T-cell (primary cell): ENCODE results near the gene FRMD7. TPM values are rescaled to one million over a fixed set of nuclear protein-coding genes. Genes with fewer than 3 reads are reported as not detected.

Experiments used
- ATAC-seq, 4 experiments: fragments of 200-7000 bp in 3 of 4; fragments of 150-1000 bp in 1 of 4; cut with Tn5 transposase; replicated peaks in 1 of 4; 1 replicate in 3 of 4; 2 replicates in 1 of 4; pipeline ENCODE4 v1.10.0; 2021; ENCODE audit warnings: moderate library complexity in 3 of 4, mild to moderate bottlenecking in 2 of 4, moderate number of reproducible peaks in 1 of 4
- CTCF ChIA-PET, 2 donors: fragments of 300-600 bp; sonication (Branson Sonifier 250); formaldehyde crosslinking; loops; one replicate each; lab custom pipeline; 2022; ENCODE audit warnings: antibody characterized with exemption in 2 of 2; lab: Charles Lee
- POLR2A ChIA-PET, 2 donors: fragments of 300-600 bp; sonication (Branson Sonifier 250); formaldehyde crosslinking; loops; one replicate each; lab custom pipeline; 2022; ENCODE audit warnings: antibody characterized with exemption in 2 of 2; lab: Charles Lee
- DNase-seq, 35 experiments: peaks; one replicate each; pipeline versions ENCODE4 v3.0.0 to v3.0.0-alpha.2; 2013 to 2023
- H3K27ac ChIP-seq: one replicate; pipeline ENCODE4 v1.5.1; 2013; ENCODE audit warnings: low read length
- H3K27me3 ChIP-seq, 2 experiments: replicated peaks in 1 of 2; 1 replicate in 1 of 2; 2 replicates in 1 of 2; pipeline versions ENCODE4 v1.6.1 to v1.7.0; 2013; ENCODE audit warnings: low read length in 1 of 2, mixed read lengths in 1 of 2; ENCODE audit not compliant: control insufficient read depth in 2 of 2, insufficient read depth in 2 of 2; ENCODE audit errors: extremely low read depth in 1 of 2
- H3K36me3 ChIP-seq, 2 donors: 1 replicate in 1 of 2; 2 replicates in 1 of 2; pipeline versions ENCODE4 v1.6.1 to v1.7.0; 2013; ENCODE audit warnings: low read length in 1 of 2; ENCODE audit not compliant: control insufficient read depth in 2 of 2, insufficient read depth in 1 of 2; ENCODE audit errors: extremely low read depth in 1 of 2
- H3K4me1 ChIP-seq, 2 experiments: 1 replicate in 1 of 2; 2 replicates in 1 of 2; pipeline versions ENCODE4 v1.6.1 to v1.7.0; 2013; ENCODE audit warnings: low read length in 2 of 2, mixed read lengths in 1 of 2; ENCODE audit not compliant: insufficient read depth in 2 of 2, control insufficient read depth in 1 of 2; ENCODE audit errors: extremely low read depth in 1 of 2
- H3K4me3 ChIP-seq, 2 donors: 1 replicate in 1 of 2; 2 replicates in 1 of 2; pipeline versions ENCODE4 v1.5.1 to v1.7.0; 2013; ENCODE audit warnings: mild to moderate bottlenecking in 2 of 2, low read length in 1 of 2, moderate library complexity in 1 of 2; ENCODE audit not compliant: control insufficient read depth in 1 of 2; ENCODE audit errors: extremely low read depth in 1 of 2
- H3K9me3 ChIP-seq: 2 replicates; pipeline ENCODE4 v1.7.0; 2013
- H3K27ac Mint-ChIP-seq, 2 donors: one replicate each; pipeline ENCODE4 v1.8.0; 2020 to 2021; ENCODE audit warnings: mild to moderate bottlenecking in 2 of 2, mixed read lengths in 2 of 2
- H3K27me3 Mint-ChIP-seq, 2 donors: one replicate each; pipeline ENCODE4 v1.8.0; 2021 to 2022; ENCODE audit warnings: mixed read lengths in 2 of 2
- H3K36me3 Mint-ChIP-seq: one replicate; pipeline ENCODE4 v1.8.0; 2021; ENCODE audit warnings: mixed read lengths
- H3K4me1 Mint-ChIP-seq, 3 donors: one replicate each; pipeline ENCODE4 v1.8.0; 2020 to 2022; ENCODE audit warnings: mixed read lengths in 3 of 3, mild to moderate bottlenecking in 1 of 3
- H3K4me3 Mint-ChIP-seq, 3 donors: one replicate each; pipeline ENCODE4 v1.8.0; 2020 to 2022; ENCODE audit warnings: mild to moderate bottlenecking in 3 of 3, mixed read lengths in 3 of 3, moderate library complexity in 3 of 3
- H3K9me3 Mint-ChIP-seq, 3 donors: one replicate each; pipeline ENCODE4 v1.8.0; 2020 to 2022; ENCODE audit warnings: mixed read lengths in 3 of 3
- WGBS: methylation state at CpG from one replicate; pipeline ENCODE4 v1.1.5; 2013; ENCODE audit warnings: missing lambda C conversion rate; ENCODE audit not compliant: insufficient coverage; 5-methylcytosine and 5-hydroxymethylcytosine counted together
- total RNA-seq, 35 experiments: library from RNA in 6 of 35; stranded (reverse) in 6 of 35; fragments of 120-200 nt in 1 of 35; gene quantifications; one replicate each; pipeline versions ENCODE4 v1.2.1 to v1.2.4 and lab custom pipeline; 2013 to 2026

FRMD7 gene, protein sequence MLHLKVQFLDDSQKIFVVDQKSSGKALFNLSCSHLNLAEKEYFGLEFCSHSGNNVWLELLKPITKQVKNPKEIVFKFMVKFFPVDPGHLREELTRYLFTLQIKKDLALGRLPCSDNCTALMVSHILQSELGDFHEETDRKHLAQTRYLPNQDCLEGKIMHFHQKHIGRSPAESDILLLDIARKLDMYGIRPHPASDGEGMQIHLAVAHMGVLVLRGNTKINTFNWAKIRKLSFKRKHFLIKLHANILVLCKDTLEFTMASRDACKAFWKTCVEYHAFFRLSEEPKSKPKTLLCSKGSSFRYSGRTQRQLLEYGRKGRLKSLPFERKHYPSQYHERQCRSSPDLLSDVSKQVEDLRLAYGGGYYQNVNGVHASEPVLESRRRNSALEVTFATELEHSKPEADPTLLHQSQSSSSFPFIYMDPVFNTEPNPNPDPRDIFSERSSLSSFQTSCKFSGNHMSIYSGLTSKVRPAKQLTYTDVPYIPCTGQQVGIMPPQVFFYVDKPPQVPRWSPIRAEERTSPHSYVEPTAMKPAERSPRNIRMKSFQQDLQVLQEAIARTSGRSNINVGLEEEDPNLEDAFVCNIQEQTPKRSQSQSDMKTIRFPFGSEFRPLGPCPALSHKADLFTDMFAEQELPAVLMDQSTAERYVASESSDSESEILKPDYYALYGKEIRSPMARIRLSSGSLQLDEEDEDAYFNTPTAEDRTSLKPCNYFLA
- total RNA-seq (not detected), total RNA-seq (lab: John Stamatoyannopoulos, UW) (0 to 0.18 (median 0) reads per million in 29 experiments)
- total RNA-seq (2013): not detected

DNA sequence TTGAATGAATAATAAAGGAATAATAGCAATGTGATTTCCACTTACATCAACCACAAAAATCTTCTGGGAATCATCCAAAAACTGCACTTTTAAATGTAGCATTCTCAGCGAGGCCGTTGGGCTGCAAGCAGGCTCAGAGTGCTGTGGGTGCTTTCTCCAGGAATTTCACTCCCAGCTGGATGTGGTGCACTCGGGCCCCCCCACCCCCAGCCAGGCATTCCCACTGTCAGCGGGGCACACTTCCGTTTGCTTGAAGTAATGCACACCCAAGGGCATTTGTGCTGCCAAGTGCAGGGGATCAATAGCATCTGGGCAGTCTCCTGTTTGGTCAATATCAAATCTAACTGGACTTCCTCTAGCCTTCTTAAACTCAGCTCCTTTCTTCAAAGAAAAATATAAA, at the start of gene FRMD7:
Gene FRMD7 (minus strand): TSS at position 278 of the 400 bp plus-strand sequence. CDS start 176 bp downstream, at position 102.
- Mint-ChIP-seq H3K27me3 (peaks cover 7 to 37% of the 10 kb centered on the region in 2 donors), H3K27ac (no peak within 1 kb of the TSS), H3K9me3 (no peaks in the 10 kb centered on the region), H3K4me1 (no peaks in the 10 kb centered on the region), H3K36me3 (no peaks in the 10 kb centered on the region), H3K4me3 (no peak within 1 kb of the TSS)
- ChIA-PET CTCF (no interaction called here), POLR2A (interaction anchor here in 1 of 2 donors (0.6 kb wide), 1 partner anchor 320 kb away, joined by 3 read pairs; no protein-coding TSS in a partner anchor)
- DNase-seq: no peak
- Histone ChIP-seq H3K9me3 (no peaks in the 10 kb centered on the region), H3K4me3 (no peak within 1 kb of the TSS), H3K27ac (no peak within 1 kb of the TSS), H3K4me1 (no peaks in the 10 kb centered on the region), H3K36me3 (no peaks in the 10 kb centered on the region), H3K27me3 (no peaks in the 10 kb centered on the region)
- no peak for ATAC-seq
- 71% methylated on average over 2 of the region's 5 CpGs for WGBS

DNA sequence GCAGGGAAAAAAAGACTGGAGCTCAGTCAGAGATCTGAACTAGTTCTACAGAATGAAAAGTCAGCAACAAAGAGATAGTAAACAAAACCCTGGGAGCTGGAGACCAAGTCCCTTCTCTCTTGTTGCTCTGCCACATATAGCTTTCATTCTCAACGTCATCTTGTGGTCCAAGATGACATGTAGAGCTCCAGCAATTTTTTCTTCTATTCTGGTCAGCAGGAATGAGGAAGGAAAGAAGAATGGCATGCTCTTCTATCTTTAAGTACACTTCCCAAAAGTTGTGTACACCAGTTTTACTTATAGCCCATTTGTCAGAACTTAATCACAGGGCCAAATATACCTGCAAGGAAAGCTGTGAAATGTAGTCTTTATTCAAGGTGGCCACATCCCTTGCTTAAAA, 45.8 kb upstream of the FRMD7 start:
- Histone ChIP-seq H3K9me3 (no peaks in the 10 kb centered on the region), H3K36me3 (no peaks in the 10 kb centered on the region), H3K4me3 (no peak overlapping the region), H3K4me1 (no peaks in the 10 kb centered on the region), H3K27me3 (no peaks in the 10 kb centered on the region), H3K27ac (no peak overlapping the region)
- WGBS: no CpG with 5 or more reads among the region's 1 CpG
- no peaks in the 10 kb centered on the region for H3K36me3 Mint-ChIP-seq
- ATAC-seq (no peak), DNase-seq (no peak)
- no peaks in the 10 kb centered on the region for H3K9me3 Mint-ChIP-seq
- POLR2A ChIA-PET: no interaction called here
- H3K27ac Mint-ChIP-seq: no peak overlapping the region
- no peak overlapping the region for H3K4me3 Mint-ChIP-seq
- H3K27me3 Mint-ChIP-seq: peaks cover 0 to 10% of the 10 kb centered on the region in 2 donors
- CTCF ChIA-PET: no interaction called here
- no peaks in the 10 kb centered on the region for H3K4me1 Mint-ChIP-seq

DNA sequence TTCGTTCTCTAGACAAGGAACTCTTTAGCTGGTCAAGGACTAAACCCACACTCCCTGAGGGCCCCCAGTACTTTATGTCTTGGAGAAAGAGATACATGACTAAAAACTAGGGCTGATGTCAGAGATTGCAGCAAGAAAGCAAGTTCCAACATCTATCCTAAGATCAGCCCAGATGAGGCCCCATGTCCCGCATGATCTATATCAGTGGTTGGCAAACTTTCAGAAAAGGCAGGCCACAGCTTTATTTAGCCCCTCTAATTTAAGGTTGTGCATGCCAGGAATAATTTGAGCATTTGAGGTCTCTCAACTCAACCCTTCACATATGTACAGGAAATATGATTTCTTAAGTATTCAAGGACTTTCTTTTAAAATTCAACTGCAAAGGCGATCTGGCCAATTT, 44.1 kb upstream of the FRMD7 start:
- no peaks in the 10 kb centered on the region for H3K4me1 Mint-ChIP-seq

DNA sequence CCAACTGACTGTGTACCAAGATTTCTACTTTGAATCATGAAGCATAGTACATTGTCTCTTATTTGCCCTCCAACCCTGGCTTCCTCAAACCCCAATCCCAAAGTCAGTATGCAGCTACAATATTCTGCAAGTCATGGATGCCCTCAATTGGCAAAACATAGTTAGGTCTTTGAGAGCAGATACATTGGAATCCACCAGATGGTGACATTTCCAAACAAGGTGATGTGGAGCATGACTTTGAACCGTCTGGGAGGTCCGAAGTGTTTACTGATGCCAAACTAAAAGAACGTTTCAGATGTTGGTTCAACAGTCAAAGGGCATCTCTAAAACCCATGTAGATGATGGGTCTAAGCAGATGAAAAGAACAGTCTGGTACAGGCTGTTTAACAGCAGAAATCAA, 43.7 kb upstream of the FRMD7 start:
- H3K4me3 Mint-ChIP-seq: no peak overlapping the region
- CTCF ChIA-PET: no interaction called here
- Histone ChIP-seq H3K4me1 (no peaks in the 10 kb centered on the region), H3K4me3 (no peak overlapping the region), H3K27ac (no peak overlapping the region), H3K9me3 (no peaks in the 10 kb centered on the region), H3K36me3 (no peaks in the 10 kb centered on the region), H3K27me3 (no peaks in the 10 kb centered on the region)
- no peaks in the 10 kb centered on the region for H3K36me3 Mint-ChIP-seq
- POLR2A ChIA-PET: no interaction called here
- no peaks in the 10 kb centered on the region for H3K9me3 Mint-ChIP-seq
- no peaks in the 10 kb centered on the region for H3K4me1 Mint-ChIP-seq
- peaks cover 0 to 11% of the 10 kb centered on the region in 2 donors for H3K27me3 Mint-ChIP-seq
- H3K27ac Mint-ChIP-seq: no peak overlapping the region
- no peak for ATAC-seq
- DNase-seq: peak in 1 of 35 experiments; percentile 9
- WGBS: no CpG with 5 or more reads among the region's 3 CpGs

More for the DNA sequence above, 44.1 kb upstream of the FRMD7 start:
- Histone ChIP-seq H3K27me3 (no peaks in the 10 kb centered on the region), H3K27ac (no peak overlapping the region), H3K36me3 (no peaks in the 10 kb centered on the region), H3K9me3 (no peaks in the 10 kb centered on the region), H3K4me1 (no peaks in the 10 kb centered on the region), H3K4me3 (no peak overlapping the region)
- no peak for DNase-seq
- no peak for ATAC-seq
- Mint-ChIP-seq H3K27me3 (peaks cover 0 to 11% of the 10 kb centered on the region in 2 donors), H3K4me3 (no peak overlapping the region), H3K36me3 (no peaks in the 10 kb centered on the region), H3K9me3 (no peaks in the 10 kb centered on the region), H3K27ac (no peak overlapping the region)
- no CpG with 5 or more reads among the region's 3 CpGs for WGBS
- ChIA-PET POLR2A (no interaction called here), CTCF (no interaction called here)

DNA sequence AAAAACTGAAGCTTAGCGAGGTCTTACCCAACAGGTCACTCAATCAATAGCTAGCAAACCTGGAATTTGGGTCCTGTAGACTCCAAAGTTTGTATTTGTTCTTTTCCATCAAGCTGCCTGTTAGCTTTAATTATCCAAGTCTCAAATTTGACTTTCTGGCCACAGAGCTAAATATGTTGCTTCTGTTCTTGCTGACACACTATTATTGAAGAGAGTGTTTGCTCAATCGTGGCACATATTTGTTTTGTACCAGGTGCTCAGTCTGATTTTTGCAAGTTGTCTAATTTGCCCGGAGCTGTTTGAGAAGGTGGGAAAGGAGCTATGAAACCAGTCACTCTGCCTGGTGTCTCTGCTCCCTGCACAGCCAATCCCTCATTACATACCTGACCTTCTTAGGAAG, 41.7 kb upstream of the FRMD7 start:
- H3K27ac ChIP-seq: no peak overlapping the region
- H3K4me1 Mint-ChIP-seq: no peaks in the 10 kb centered on the region
- CTCF ChIA-PET: interaction anchor here in 1 of 2 donors (0.6 kb wide), 1 partner anchor 1789 kb away, joined by 6 read pairs; no protein-coding TSS in a partner anchor
- H3K36me3 Mint-ChIP-seq: no peaks in the 10 kb centered on the region
- H3K4me3 ChIP-seq: no peak overlapping the region
- no peaks in the 10 kb centered on the region for H3K4me1 ChIP-seq
- peaks cover 0 to 14% of the 10 kb centered on the region in 2 donors for H3K27me3 Mint-ChIP-seq
- WGBS: no CpG with 5 or more reads among the region's 3 CpGs
- no peak overlapping the region for H3K4me3 Mint-ChIP-seq
- no peaks in the 10 kb centered on the region for H3K9me3 Mint-ChIP-seq
- no peak for DNase-seq
- H3K9me3 ChIP-seq: no peaks in the 10 kb centered on the region
- no peak overlapping the region for H3K27ac Mint-ChIP-seq
- ATAC-seq: no peak
- POLR2A ChIA-PET: no interaction called here
- no peaks in the 10 kb centered on the region for H3K27me3 ChIP-seq
- no peaks in the 10 kb centered on the region for H3K36me3 ChIP-seq

DNA sequence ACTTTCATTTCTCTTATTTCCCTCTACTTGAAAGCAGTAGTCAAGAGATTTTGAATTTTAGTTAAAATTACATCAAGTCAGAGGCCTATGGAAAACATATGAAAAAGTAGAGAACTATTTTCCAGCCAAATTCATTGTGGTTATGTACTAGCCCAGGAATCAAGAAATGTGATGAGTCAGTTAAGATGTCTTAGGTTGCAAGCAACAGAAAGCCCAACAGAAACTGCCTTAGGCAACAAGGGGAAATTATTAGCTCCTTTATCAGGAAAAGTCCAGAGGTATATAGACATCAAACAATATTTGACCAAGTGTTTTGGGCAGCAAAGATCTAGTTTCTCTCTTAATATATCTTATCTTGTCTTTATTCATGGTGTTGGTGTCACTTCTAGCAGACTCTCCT, 37.8 kb upstream of the FRMD7 start:
- no peak for ATAC-seq
- no peaks in the 10 kb centered on the region for H3K9me3 Mint-ChIP-seq
- peaks cover 8 to 38% of the 10 kb centered on the region in 2 donors for H3K27me3 Mint-ChIP-seq
- no peak overlapping the region for H3K4me3 Mint-ChIP-seq
- H3K4me1 ChIP-seq: no peaks in the 10 kb centered on the region
- no peaks in the 10 kb centered on the region for H3K36me3 Mint-ChIP-seq
- no peak overlapping the region for H3K27ac Mint-ChIP-seq
- ChIA-PET POLR2A (interaction anchor here in 1 of 2 donors (0.6 kb wide), 1 partner anchor 216 kb away, joined by 3 read pairs; no protein-coding TSS in a partner anchor), CTCF (interaction anchor here in 1 of 2 donors (0.6 kb wide), 1 partner anchor 291 kb away, joined by 3 read pairs; no protein-coding TSS in a partner anchor)
- H3K4me3 ChIP-seq: no peak overlapping the region
- no peaks in the 10 kb centered on the region for H3K36me3 ChIP-seq
- no peak for DNase-seq
- H3K27ac ChIP-seq: no peak overlapping the region
- no peaks in the 10 kb centered on the region for H3K27me3 ChIP-seq
- no peaks in the 10 kb centered on the region for H3K9me3 ChIP-seq
- H3K4me1 Mint-ChIP-seq: no peaks in the 10 kb centered on the region
